ENCODE measurements around the gene BANF1. TPM values are rescaled to one million over a fixed set of nuclear protein-coding genes. Genes with fewer than 3 reads are reported as not detected.
A peak's percentile ranks its signal among the peaks of the same experiment; 100 is the strongest.

The BANF1 gene
- 100 to 1,000 TPM in 4 of 9 donors, 10 to 100 TPM in 5; 63.1 to 212 (median 85.6) TPM for total RNA-seq
- 100 to 1,000 TPM; 268 to 364 (median 270) TPM for polyA plus RNA-seq
- long read RNA-seq, donor 1, transcript BANF1-202 (3 exons, 946 nt): minor isoform, 15 of 188 reads
- long read RNA-seq, donor 1, transcript BANF1-201 (3 exons, 1,155 nt): major isoform, 139 of 188 reads
- long read RNA-seq, donor 1, partial matches to known transcripts: 30 of 188 reads
- long read RNA-seq, donor 1, other reads (novel, unspliced or antisense): 0 of 188 reads
- long read RNA-seq, donor 2, transcript BANF1-202 (3 exons, 946 nt): minor isoform, 9 of 135 reads
- long read RNA-seq, donor 2, transcript BANF1-201 (3 exons, 1,155 nt): major isoform, 104 of 135 reads
- long read RNA-seq, donor 2, partial matches to known transcripts: 18 of 135 reads
- long read RNA-seq, donor 2, other reads (novel, unspliced or antisense): 0 of 135 reads
- long read RNA-seq, donor 3, transcript BANF1-202 (3 exons, 946 nt): minor isoform, 7 of 109 reads
- long read RNA-seq, donor 3, transcript BANF1-201 (3 exons, 1,155 nt): major isoform, 79 of 109 reads
- long read RNA-seq, donor 3, partial matches to known transcripts: 19 of 109 reads
- long read RNA-seq, donor 3, other reads (novel, unspliced or antisense): 0 of 109 reads
- long read RNA-seq, donor 4, transcript BANF1-202 (3 exons, 946 nt): minor isoform, 6 of 68 reads
- long read RNA-seq, donor 4, transcript BANF1-201 (3 exons, 1,155 nt): major isoform, 48 of 68 reads
- long read RNA-seq, donor 4, partial matches to known transcripts: 12 of 68 reads
- long read RNA-seq, donor 4, other reads (novel, unspliced or antisense): 2 of 68 reads
- long read RNA-seq, donor 5, transcript BANF1-202 (3 exons, 946 nt): minor isoform, 14 of 117 reads
- long read RNA-seq, donor 5, transcript BANF1-201 (3 exons, 1,155 nt): major isoform, 76 of 117 reads
- long read RNA-seq, donor 5, partial matches to known transcripts: 13 of 117 reads
- long read RNA-seq, donor 5, other reads (novel, unspliced or antisense): 8 of 117 reads
- long read RNA-seq, donor 6, transcript BANF1-201 (3 exons, 1,155 nt): major isoform, 42 of 68 reads
- long read RNA-seq, donor 6, partial matches to known transcripts: 11 of 68 reads
- long read RNA-seq, donor 6, other reads (novel, unspliced or antisense): 5 of 68 reads
- long read RNA-seq, donor 7, transcript BANF1-202 (3 exons, 946 nt): minor isoform, 6 of 84 reads
- long read RNA-seq, donor 7, transcript BANF1-201 (3 exons, 1,155 nt): major isoform, 62 of 84 reads
- long read RNA-seq, donor 7, partial matches to known transcripts: 11 of 84 reads
- long read RNA-seq, donor 7, other reads (novel, unspliced or antisense): 0 of 84 reads
- long read RNA-seq, donor 8, transcript BANF1-203 (2 exons, 612 nt): minor isoform, 5 of 187 reads
- long read RNA-seq, donor 8, transcript BANF1-201 (3 exons, 1,155 nt): major isoform, 153 of 187 reads
- long read RNA-seq, donor 8, transcript BANF1-202 (3 exons, 946 nt): minor isoform, 9 of 187 reads
- long read RNA-seq, donor 8, partial matches to known transcripts: 17 of 187 reads
- long read RNA-seq, donor 8, other reads (novel, unspliced or antisense): 0 of 187 reads
- long read RNA-seq, donor 9, transcript BANF1-202 (3 exons, 946 nt): minor isoform, 6 of 115 reads
- long read RNA-seq, donor 9, transcript BANF1-201 (3 exons, 1,155 nt): major isoform, 77 of 115 reads
- long read RNA-seq, donor 9, partial matches to known transcripts: 26 of 115 reads
- long read RNA-seq, donor 9, other reads (novel, unspliced or antisense): 0 of 115 reads
- long read RNA-seq, donor 10, transcript BANF1-201 (3 exons, 1,155 nt): major isoform, 52 of 57 reads
- long read RNA-seq, donor 10, partial matches to known transcripts: 0 of 57 reads
- long read RNA-seq, donor 10, other reads (novel, unspliced or antisense): 0 of 57 reads

- Histone ChIP-seq H3K27me3 (no peaks in the 10 kb centered on the region), H3K4me3 (peak within 1 kb of the TSS; percentile 56 to 98 (median 94)), H3K27ac (peak within 1 kb of the TSS; percentile 91 to 96 (median 94)), H3K36me3 (replicated peaks in 1 of 2) (peaks cover 0 to 46% of the 10 kb centered on the region in 2 donors), H3K9me3 (replicated peaks in 1 of 3) (no peaks in the 10 kb centered on the region), H3K4me1 (replicated peaks in 1 of 2) (peaks cover 5 to 28% of the 10 kb centered on the region in 2 donors)
- 0 to 1% (median 0%) methylated on average over 40 to 55 of the region's 55 CpGs for WGBS, 4 donors
- intact Hi-C loops (cut with DNase I): no loop called here
- TF ChIP-seq POLR2A (IDR thresholded peaks at IDR 0.05) (peak; percentile 57 to 69), CTCF (IDR thresholded peaks at IDR 0.05) (peak in 1 of 6 experiments; percentile 10)
- DNase-seq: peak; percentile 89 to 96 (median 94)
These were observed at the start of gene BANF1, which contains the start of gene EIF1AD for GRCh38 chr11:66001942-66002647. Gene BANF1 (plus strand): TSS chr11:66002503. CDS start chr11:66003251, 748 bp downstream. Gene EIF1AD (minus strand): TSS chr11:66002157. CDS start chr11:66000389, 1,768 bp downstream.

- Histone ChIP-seq H3K27me3 (peaks cover 4% of the 10 kb centered on the region), H3K9me3 (replicated peaks in 1 of 3) (no peaks in the 10 kb centered on the region), H3K4me1 (replicated peaks in 1 of 2) (no peaks in the 10 kb centered on the region), H3K27ac (no peak overlapping the region), H3K36me3 (replicated peaks in 1 of 2) (no peaks in the 10 kb centered on the region), H3K4me3 (no peak overlapping the region)
- 76 to 88% (median 82%) methylated on average over 8 to 20 of the region's 20 CpGs for WGBS, 4 donors
- TF ChIP-seq POLR2A (IDR thresholded peaks at IDR 0.05) (no peak), CTCF (IDR thresholded peaks at IDR 0.05) (no peak)
- no peak for DNase-seq
- intact Hi-C loops (cut with DNase I): no loop called here
These were observed 48.8 kb upstream of the BANF1 start for GRCh38 chr11:65953471-65953870.

GRCh38 chr11:65954771-65955170 lies 47.5 kb upstream of the BANF1 start:
- Histone ChIP-seq H3K4me3 (no peak overlapping the region), H3K4me1 (replicated peaks in 1 of 2) (no peaks in the 10 kb centered on the region), H3K9me3 (replicated peaks in 1 of 3) (no peaks in the 10 kb centered on the region), H3K36me3 (replicated peaks in 1 of 2) (no peaks in the 10 kb centered on the region), H3K27me3 (peaks cover 4% of the 10 kb centered on the region), H3K27ac (no peak overlapping the region)
- intact Hi-C loops (cut with DNase I): loop anchor here in 1 of 2 donors (5.0 kb wide), 1 partner anchor 32 kb away; no protein-coding TSS in a partner anchor
- 73 to 80% (median 75%) methylated on average over 8 of the region's 8 CpGs for WGBS, 4 donors
- no peak for DNase-seq
- TF ChIP-seq POLR2A (IDR thresholded peaks at IDR 0.05): no peak
- TF ChIP-seq CTCF (IDR thresholded peaks at IDR 0.05): no peak
